K562 (cell line): ENCODE measurements around the gene ANO10. TPM values are rescaled to one million over a fixed set of nuclear protein-coding genes. Genes with fewer than 3 reads are reported as not detected.

Experiments
- DACH1 ChIP-seq: fragments of 450-650 bp; IDR thresholded peaks from 2 replicates; pipeline ENCODE4 v1.6.1; 2018; ENCODE audit not compliant: partially characterized antibody
- DMBX1 ChIP-seq: fragments of 250-450 bp; sonication (Bioruptor Pico); IDR thresholded peaks from 2 replicates; pipeline ENCODE4 v1.8.0; 2022; ENCODE audit warnings: inconsistent platforms, mild to moderate bottlenecking, moderate library complexity, borderline replicate concordance
- EHMT2 ChIP-seq: fragments of 450-650 bp; IDR thresholded peaks from 2 replicates; pipeline ENCODE4 v1.6.1; 2018; ENCODE audit warnings: antibody characterized with exemption
- EP400 ChIP-seq: fragments of 450-650 bp; IDR thresholded peaks from 2 replicates; pipeline ENCODE4 v1.6.1; 2017; ENCODE audit warnings: antibody characterized with exemption, mild to moderate bottlenecking, moderate library complexity
- FUS ChIP-seq: fragments of 200-400 bp; formaldehyde crosslinking; optimal IDR thresholded peaks from 2 replicates; pipeline ENCODE3; 2017; ENCODE audit warnings: low read depth, low read length
- GABPA ChIP-seq: fragments of 200-800 bp; sonication (Bioruptor generic); conservative IDR thresholded peaks from 2 replicates; pipeline ENCODE4 v1.6.1; 2016; ENCODE audit warnings: low read depth, missing genetic modification characterization, missing compliant biosample characterization
- GATAD2B ChIP-seq: fragments of 450-650 bp; IDR thresholded peaks from 2 replicates; pipeline ENCODE4 v1.6.1; 2017; ENCODE audit warnings: mild to moderate bottlenecking, borderline replicate concordance
- GTF2F1 ChIP-seq: IDR thresholded peaks from 2 replicates; pipeline ENCODE4 v1.6.1; 2011; ENCODE audit warnings: low read depth, low read length, improper control_type of control experiment
- HDAC3 ChIP-seq: fragments of 450-650 bp; IDR thresholded peaks from 2 replicates; pipeline ENCODE4 v1.6.1; 2018; ENCODE audit warnings: borderline replicate concordance, mild to moderate bottlenecking, moderate library complexity; ENCODE audit not compliant: partially characterized antibody
- HLTF ChIP-seq: fragments of 450-650 bp; IDR thresholded peaks from 2 replicates; pipeline ENCODE4 v1.6.1; 2016
- JUN ChIP-seq, 2 experiments: sonication (generic) in 1 of 2; formaldehyde crosslinking in 1 of 2; IDR thresholded peaks; 2 replicates each; pipeline versions ENCODE4 v1.6.1 to v1.8.0; 2012 to 2022; ENCODE audit warnings: borderline replicate concordance in 2 of 2, mild to moderate bottlenecking in 2 of 2, improper control_type of control experiment in 1 of 2, low read depth in 1 of 2, low read length in 1 of 2, missing genetic modification reagents in 1 of 2
- KAT7 ChIP-seq: sonication (generic); formaldehyde crosslinking; IDR thresholded peaks from 2 replicates; pipeline ENCODE4 v1.8.0; 2022; ENCODE audit warnings: missing genetic modification reagents, mild to moderate bottlenecking, borderline replicate concordance
- MEF2A ChIP-seq: IDR thresholded peaks from 2 replicates; pipeline ENCODE4 v1.6.1; 2011; ENCODE audit warnings: low read depth, mild to moderate bottlenecking, low read length, moderate library complexity; ENCODE audit not compliant: control insufficient read depth
- NCOA6 ChIP-seq: fragments of 450-650 bp; IDR thresholded peaks from 2 replicates; pipeline ENCODE4 v1.6.1; 2017; ENCODE audit warnings: mild to moderate bottlenecking
- NONO ChIP-seq, 2 experiments: fragments of 200-400 bp in 1 of 2; fragments of 450-650 bp in 1 of 2; formaldehyde crosslinking in 1 of 2; IDR thresholded peaks; 2 replicates each; pipeline ENCODE4 v1.6.1; 2017; ENCODE audit warnings: low read depth in 2 of 2, mild to moderate bottlenecking in 2 of 2, moderate library complexity in 2 of 2, low read length in 1 of 2
- NRF1 ChIP-seq, 2 experiments: fragments of 450-650 bp; IDR thresholded peaks in 1 of 2; conservative IDR thresholded peaks in 1 of 2; 2 replicates each; pipeline ENCODE4 v1.6.1; 2014; ENCODE audit warnings: mild to moderate bottlenecking in 2 of 2
- PATZ1 ChIP-seq: fragments of 250-450 bp; sonication (Bioruptor Pico); IDR thresholded peaks from 2 replicates; pipeline ENCODE4 v1.5.0; 2020; ENCODE audit warnings: mild to moderate bottlenecking, borderline replicate concordance
- PHTF2 ChIP-seq: fragments of 250-450 bp; sonication (Bioruptor Pico); IDR thresholded peaks from 2 replicates; pipeline ENCODE4 v1.5.0; 2021; ENCODE audit warnings: mild to moderate bottlenecking
- RBFOX2 ChIP-seq: fragments of 200-400 bp; formaldehyde crosslinking; IDR thresholded peaks from 2 replicates; pipeline ENCODE4 v1.6.1; 2017; ENCODE audit warnings: low read depth, mild to moderate bottlenecking, low read length, moderate library complexity
- RNF219 ChIP-seq: fragments of 250-450 bp; sonication (Bioruptor Pico); IDR thresholded peaks from 2 replicates; pipeline ENCODE4 v1.5.0; 2022; ENCODE audit warnings: mild to moderate bottlenecking
- SMARCE1 ChIP-seq: fragments of 450-650 bp; IDR thresholded peaks from 2 replicates; pipeline ENCODE4 v1.7.1; 2016; ENCODE audit warnings: mild to moderate bottlenecking
- ZFP91 ChIP-seq: sonication (generic); formaldehyde crosslinking; IDR thresholded peaks from 2 replicates; pipeline ENCODE4 v1.8.0; 2022; ENCODE audit warnings: mild to moderate bottlenecking, missing genetic modification reagents
- ZNF586 ChIP-seq: fragments of 450-650 bp; formaldehyde crosslinking; conservative IDR thresholded peaks from 2 replicates; pipeline ENCODE4 v1.4.0; 2020; ENCODE audit warnings: mild to moderate bottlenecking, moderate library complexity
- ZNF695 ChIP-seq: fragments of 450-650 bp; formaldehyde crosslinking; IDR thresholded peaks from 2 replicates; pipeline ENCODE4 v1.4.0; 2020; ENCODE audit warnings: mild to moderate bottlenecking, moderate library complexity
- ZNF699 ChIP-seq: fragments of 250-450 bp; sonication (Bioruptor Pico); IDR thresholded peaks from 2 replicates; pipeline ENCODE4 v1.8.0; 2021; ENCODE audit warnings: mild to moderate bottlenecking, moderate library complexity; ENCODE audit not compliant: insufficient replicate concordance
- polyA plus RNA-seq, 8 experiments: library from polyadenylated mRNA; depleted of rRNA in 4 of 8; stranded (reverse) in 5 of 8; unstranded in 3 of 8; fragments of >200 nt; fragmentation: Nextera tagmentation in 2 of 8; fragmentation: Illumina TruSeq in 1 of 8; extraction: Ambion mirVana in 2 of 8; extraction: Trizol in 1 of 8; gene quantifications; 2 replicates each; pipeline versions ENCODE4 v1.2.1 to v1.2.3, GENCODE V29; 2011 to 2014; ENCODE audit warnings: inconsistent platforms in 1 of 8, missing spikeins in 1 of 8
- total RNA-seq, 7 experiments: library from RNA; depleted of rRNA in 6 of 7; stranded (reverse); fragments of >200 nt in 6 of 7; fragmentation: Illumina TruSeq in 2 of 7; extraction: Trizol in 2 of 7; gene quantifications; 2 replicates each; pipeline versions ENCODE4 v1.2.1 to v1.2.3, GENCODE V29; 2011 to 2021; ENCODE audit warnings: low replicate concordance in 1 of 7

ANO10 gene
- total and polyA plus RNA-seq, 9 of the 15 experiments (the other 6 are each of a cell fraction or from before 2014, with no cell fraction given), result 6.4 to 46.0 (median 32.3) TPM

DNA sequence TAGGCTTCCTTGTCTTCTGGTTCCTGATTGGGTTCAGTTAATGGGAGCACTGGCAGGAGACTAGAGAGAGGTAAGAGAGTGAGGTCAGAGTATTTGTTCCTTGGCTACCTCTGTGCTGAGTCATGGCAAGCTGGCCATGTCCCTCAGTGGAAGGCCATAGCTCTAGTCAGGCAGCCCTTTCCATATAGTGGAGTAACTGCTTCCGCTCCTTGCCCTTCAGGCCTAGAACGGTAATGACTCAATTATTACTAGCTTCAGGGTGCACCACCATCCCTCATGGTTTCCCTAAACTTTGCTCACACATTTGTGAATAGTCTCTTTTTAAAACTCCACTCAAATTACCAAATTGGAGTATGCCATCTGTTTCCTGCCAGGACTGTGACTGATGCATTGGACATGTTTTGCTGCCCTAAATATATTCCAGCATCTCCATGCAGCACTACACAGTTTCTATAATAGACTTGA, 10.5 kb upstream of the ANO10 start (continued):
- TF ChIP-seq ZNF586 (CRISPR knock-in tag), result no peak
- no peak for TF ChIP-seq NONO (IDR thresholded peaks at IDR 0.05; ENCODE audit: low read depth in 2 of 2, low read length in 1 of 2)
- TF ChIP-seq PATZ1 (CRISPR knock-in tag), result no peak
- no peak for TF ChIP-seq FUS
- TF ChIP-seq DACH1, result no peak
- TF ChIP-seq NCOA6, result no peak
- TF ChIP-seq GATAD2B, result no peak
- TF ChIP-seq ZNF699 (CRISPR knock-in tag), result no peak
- no peak for TF ChIP-seq HLTF
- no peak for TF ChIP-seq KAT7
- peak; percentile 34; the same call in 1 of the 2 replicates for TF ChIP-seq EP400
- TF ChIP-seq HDAC3, result no peak
- peak; percentile 43; the same call in 1 of the 2 replicates for TF ChIP-seq SMARCE1
- no peak for TF ChIP-seq RBFOX2
- TF ChIP-seq DMBX1 (CRISPR knock-in tag), result no peak; the same call in 1 of the 2 replicates
- TF ChIP-seq NRF1 (conservative IDR thresholded peaks at IDR 0.05 in 1 of 2, IDR thresholded peaks at IDR 0.05 in 1 of 2), result no peak
- TF ChIP-seq ZFP91 (CRISPR knock-in tag), result no peak
- TF ChIP-seq GABPA (tag), result peak; percentile 34; the same call in 1 of the 2 replicates
- no peak for TF ChIP-seq RNF219 (CRISPR knock-in tag)
- TF ChIP-seq ZNF695, result no peak
- peak; percentile 56; the same call in 1 of the 2 replicates for TF ChIP-seq JUN (IDR thresholded peaks at IDR 0.05; ENCODE audit: borderline replicate concordance, low read depth, low read length)
- TF ChIP-seq JUN (CRISPR knock-in tag; IDR thresholded peaks at IDR 0.05; ENCODE audit: borderline replicate concordance), result no peak
- no peak for TF ChIP-seq PHTF2
- no peak for TF ChIP-seq MEF2A
- TF ChIP-seq EHMT2, result peak; percentile 86
- no peak for TF ChIP-seq GTF2F1
